Motor neuron (in vitro differentiated cells): Measurements from ENCODE around the gene NPR3. TPM values are rescaled to one million over a fixed set of nuclear protein-coding genes. Genes with fewer than 3 reads are reported as not detected.

Source experiments
- ATAC-seq, 8 experiments: fragments of 200-7000 bp; cut with Tn5 transposase; replicated peaks in 6 of 8; 2 replicates each; pipeline ENCODE4 v1.8.0; 2021; ENCODE audit warnings: mild to moderate bottlenecking in 8 of 8, moderate library complexity in 8 of 8
- H3K27ac ChIP-seq, 2 donors: fragments of 250-450 bp; sonication (Bioruptor Pico); 2 replicates each; pipeline ENCODE4 v1.9.0; 2021; ENCODE audit warnings: antibody characterized with exemption in 2 of 2, mild to moderate bottlenecking in 2 of 2, moderate library complexity in 1 of 2
- H3K4me1 ChIP-seq, 2 donors: fragments of 250-450 bp; sonication (Bioruptor Pico); replicated peaks in 1 of 2; 2 replicates each; pipeline ENCODE4 v1.6.1; 2021; ENCODE audit warnings: antibody characterized with exemption in 2 of 2, mild to moderate bottlenecking in 2 of 2, moderate library complexity in 1 of 2
- H3K4me3 ChIP-seq, 5 donors: fragments of 250-450 bp; sonication (Bioruptor Pico); 2 replicates each; pipeline ENCODE4 v1.9.0; 2021; ENCODE audit warnings: antibody characterized with exemption in 5 of 5, mild to moderate bottlenecking in 5 of 5, moderate library complexity in 4 of 5
- WGBS, 10 experiments: fragments of 450-650 bp; shearing (Covaris generic); methylation state at CpG; one replicate each; pipeline ENCODE4 v1.0.0; 2022; 5-methylcytosine and 5-hydroxymethylcytosine counted together
- in situ Hi-C, 9 experiments: fragments of 400-800 bp; cut with MboI; loops; one replicate each; pipeline ENCODE4 v1.15.0; 2021; ENCODE audit warnings: low sequenced_read_pairs in 9 of 9, low pct_unique_long_range_greater_than_20kb in 2 of 9; ENCODE audit not compliant: unreplicated experiment in 9 of 9
- total RNA-seq, 8 experiments: library from RNA; unstranded; fragments of 300-600 nt; gene quantifications; 2 replicates each; pipeline versions ENCODE4 v1.2.3 to v1.2.4, GENCODE V29; 2022

The NPR3 gene
- total RNA-seq, 8 experiments from 2014 or later, result 0.22 to 9.1 (median 0.76) TPM

DNA sequence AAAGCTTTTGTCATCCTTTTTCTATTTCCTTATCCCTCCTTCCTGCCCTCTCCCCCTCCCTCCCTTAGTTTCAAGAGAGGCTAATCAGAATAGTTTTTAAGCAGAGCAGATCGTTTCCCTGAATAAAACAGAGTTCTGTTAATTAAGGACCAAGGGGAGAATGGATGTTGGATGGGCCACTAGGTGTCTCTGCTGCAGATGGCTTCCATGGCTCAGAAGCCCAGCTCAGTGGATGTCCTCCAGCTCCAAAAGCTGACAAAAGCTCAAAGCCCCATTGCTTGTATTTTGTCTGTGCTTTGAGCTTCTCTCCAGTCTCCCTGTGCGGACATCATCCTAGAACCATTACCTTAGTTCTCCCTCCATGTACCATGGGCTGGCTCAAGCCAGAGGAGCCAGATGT, 21.0 kb upstream of the NPR3 start:
- in situ Hi-C loops, result no loop called here
- Histone ChIP-seq H3K27ac (no peak overlapping the region), H3K4me1 (no peaks in the 10 kb centered on the region), H3K4me3 (no peak overlapping the region)
- ATAC-seq, result peak in 1 of 8 experiments; percentile 49
- WGBS, 10 experiments, result 0 to 67% (median 52%) methylated on average over 1 to 2 of the region's 2 CpGs; no CpG with 5 or more reads in 5 of the 10 experiments

DNA sequence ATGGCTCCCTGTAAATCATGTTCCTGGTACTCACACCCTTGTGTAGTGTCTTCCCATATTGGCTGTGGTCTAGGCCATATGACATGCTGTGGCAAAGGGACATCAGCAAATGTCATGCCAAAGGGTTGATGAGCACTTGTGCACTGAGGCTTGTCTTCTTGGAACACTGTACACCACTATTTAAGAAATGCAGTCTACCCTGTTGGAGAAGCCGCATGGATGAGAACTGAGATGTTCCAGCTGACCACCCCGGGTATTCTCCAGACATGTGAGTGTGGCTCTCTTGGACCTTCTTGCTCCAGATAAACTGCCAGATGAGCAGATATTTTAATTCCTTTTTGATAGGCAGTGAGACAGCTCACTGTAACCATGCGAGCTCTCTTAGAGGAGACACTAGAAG, 20.5 kb upstream of the NPR3 start:
- 53 to 100% (median 85%) methylated on average over 1 to 3 of the region's 3 CpGs; no CpG with 5 or more reads in 2 of the 10 experiments for WGBS, 10 experiments
- H3K27ac ChIP-seq, result no peak overlapping the region
- no peak overlapping the region for H3K4me3 ChIP-seq
- no peaks in the 10 kb centered on the region for H3K4me1 ChIP-seq
- ATAC-seq, result no peak
- in situ Hi-C loops, result no loop called here

DNA sequence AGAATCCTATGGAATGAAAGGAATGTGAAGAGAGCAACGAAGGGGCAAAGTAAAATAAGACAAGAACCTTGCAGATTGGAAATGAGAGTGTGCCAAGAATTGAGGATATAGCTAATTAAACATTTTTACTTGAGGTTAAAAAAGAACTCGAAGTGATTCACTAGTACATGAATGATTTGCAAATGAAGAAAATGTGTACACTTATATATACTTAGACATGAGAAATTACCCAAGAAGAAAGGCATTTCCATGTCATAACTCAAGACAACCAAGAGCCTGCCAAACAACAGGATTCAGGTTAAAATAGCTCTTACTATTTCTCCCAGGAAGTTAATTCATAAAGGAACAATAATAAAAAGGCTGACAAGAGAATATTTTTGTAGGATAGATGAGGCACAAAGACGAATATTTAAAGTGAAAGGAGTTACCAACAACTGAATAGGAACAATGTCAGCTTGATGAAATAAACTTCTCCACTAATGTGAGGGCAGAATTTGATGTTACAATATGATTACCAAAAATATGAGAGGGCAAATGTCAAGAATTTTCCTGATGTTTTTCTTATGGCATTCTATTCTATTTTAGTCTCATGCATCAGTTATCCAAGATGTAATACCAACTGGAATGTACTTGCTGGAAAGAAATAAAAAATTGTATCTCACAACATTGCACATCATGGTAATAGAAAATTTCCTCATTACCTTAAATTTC, 18.9 kb upstream of the NPR3 start:
- in situ Hi-C loops, result no loop called here
- 0 to 73% (median 45%) methylated on average over 2 to 3 of the region's 3 CpGs for WGBS, 10 experiments
- no peaks in the 10 kb centered on the region for H3K4me1 ChIP-seq
- ATAC-seq, result no peak
- H3K4me3 ChIP-seq, result no peak overlapping the region
- no peak overlapping the region for H3K27ac ChIP-seq

DNA sequence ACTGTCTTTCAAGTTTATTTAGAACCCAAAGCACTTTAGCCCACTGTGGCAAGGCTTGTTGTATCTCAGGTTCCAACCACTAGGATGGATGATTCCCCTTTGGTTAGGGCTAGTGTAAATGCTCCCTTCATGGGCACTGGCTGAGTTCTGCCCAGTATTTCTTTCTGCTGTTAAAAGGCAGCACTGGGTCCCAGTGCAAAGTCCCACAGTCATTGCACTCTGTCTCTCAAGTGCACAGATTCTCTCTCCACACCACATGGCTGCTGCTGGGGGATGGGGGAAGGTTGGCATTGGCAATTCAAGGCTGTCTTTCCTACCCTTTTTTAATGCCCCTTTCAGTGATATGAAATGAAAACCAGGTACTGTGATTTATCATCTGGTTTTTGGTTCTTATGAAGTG, 7.2 kb upstream of the NPR3 start:
- no peak overlapping the region for H3K27ac ChIP-seq
- ATAC-seq, result no peak
- H3K4me1 ChIP-seq, result no peaks in the 10 kb centered on the region
- in situ Hi-C loops, result loop anchor here in 3 of 9 experiments (25.0 kb wide), 3 partner anchors 458 to 708 kb away; no protein-coding TSS in a partner anchor
- H3K4me3 ChIP-seq, result no peak overlapping the region

DNA sequence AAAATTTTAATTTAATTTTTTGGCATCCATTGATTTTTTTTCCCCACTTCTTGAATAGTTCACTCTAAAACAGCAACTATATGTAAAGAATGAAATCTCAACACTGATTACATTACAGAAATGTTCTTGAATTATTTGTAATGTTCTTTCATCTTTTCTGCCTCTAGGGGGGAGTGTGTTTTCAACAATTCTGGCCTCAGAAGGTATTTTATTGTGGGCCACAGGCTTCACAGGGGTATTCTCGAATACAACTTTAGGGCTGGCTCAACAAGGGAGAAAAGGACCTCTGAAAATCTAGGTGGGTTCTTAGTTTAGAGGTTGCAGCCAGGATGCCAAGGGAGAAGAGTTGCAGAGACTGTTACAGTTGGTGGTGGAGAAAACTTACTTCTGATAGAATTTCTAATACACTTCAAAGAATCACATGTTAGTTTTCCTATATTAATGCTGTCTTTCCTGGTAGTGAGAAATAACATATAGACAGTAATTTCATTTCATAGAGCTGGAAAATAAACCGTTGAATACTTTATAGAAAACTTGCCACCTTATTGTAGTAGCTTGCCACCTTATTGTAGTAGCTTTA, 3.6 kb upstream of the NPR3 start:
- in situ Hi-C loops, result loop anchor here in 3 of 9 experiments (25.0 kb wide), 3 partner anchors 455 to 705 kb away; no protein-coding TSS in a partner anchor
- no peak overlapping the region for H3K27ac ChIP-seq

DNA sequence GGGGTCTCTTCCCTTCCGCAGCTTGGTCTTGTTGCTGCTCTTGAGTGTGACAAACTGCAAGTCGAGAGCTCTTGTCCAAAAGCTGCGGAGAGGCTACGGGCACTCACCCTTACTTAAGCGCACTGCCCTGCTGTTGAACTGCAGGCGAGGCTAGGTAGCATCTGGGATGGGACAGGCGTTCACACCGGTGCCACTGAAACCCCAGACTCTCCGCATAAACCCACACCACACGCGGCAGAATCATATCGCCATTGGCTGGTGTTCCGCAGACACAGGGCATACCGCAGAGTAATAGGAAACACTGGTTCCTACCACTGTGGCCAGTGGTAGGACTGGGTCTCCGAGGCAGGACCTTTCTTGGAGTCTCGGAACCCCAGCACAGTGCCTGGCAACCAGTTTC, 2.2 kb upstream of the NPR3 start:
- no peak overlapping the region for H3K4me3 ChIP-seq
- no peak overlapping the region for H3K27ac ChIP-seq
- 19 to 100% (median 68%) methylated on average over 2 to 11 of the region's 16 CpGs; no CpG with 5 or more reads in 2 of the 10 experiments for WGBS, 10 experiments
- peaks cover 2 to 23% of the 10 kb centered on the region in 2 donors for H3K4me1 ChIP-seq
- no peak for ATAC-seq
- in situ Hi-C loops, result loop anchor here in 3 of 9 experiments (25.0 kb wide), 3 partner anchors 453 to 703 kb away; no protein-coding TSS in a partner anchor

More for the DNA sequence above, 3.6 kb upstream of the NPR3 start:
- H3K4me1 ChIP-seq, result peaks cover 0 to 10% of the 10 kb centered on the region in 2 donors
- no peak overlapping the region for H3K4me3 ChIP-seq
- ATAC-seq, result no peak
- WGBS, 10 experiments, result 0 to 29% (median 8%) methylated on average over 1 to 2 of the region's 2 CpGs

DNA sequence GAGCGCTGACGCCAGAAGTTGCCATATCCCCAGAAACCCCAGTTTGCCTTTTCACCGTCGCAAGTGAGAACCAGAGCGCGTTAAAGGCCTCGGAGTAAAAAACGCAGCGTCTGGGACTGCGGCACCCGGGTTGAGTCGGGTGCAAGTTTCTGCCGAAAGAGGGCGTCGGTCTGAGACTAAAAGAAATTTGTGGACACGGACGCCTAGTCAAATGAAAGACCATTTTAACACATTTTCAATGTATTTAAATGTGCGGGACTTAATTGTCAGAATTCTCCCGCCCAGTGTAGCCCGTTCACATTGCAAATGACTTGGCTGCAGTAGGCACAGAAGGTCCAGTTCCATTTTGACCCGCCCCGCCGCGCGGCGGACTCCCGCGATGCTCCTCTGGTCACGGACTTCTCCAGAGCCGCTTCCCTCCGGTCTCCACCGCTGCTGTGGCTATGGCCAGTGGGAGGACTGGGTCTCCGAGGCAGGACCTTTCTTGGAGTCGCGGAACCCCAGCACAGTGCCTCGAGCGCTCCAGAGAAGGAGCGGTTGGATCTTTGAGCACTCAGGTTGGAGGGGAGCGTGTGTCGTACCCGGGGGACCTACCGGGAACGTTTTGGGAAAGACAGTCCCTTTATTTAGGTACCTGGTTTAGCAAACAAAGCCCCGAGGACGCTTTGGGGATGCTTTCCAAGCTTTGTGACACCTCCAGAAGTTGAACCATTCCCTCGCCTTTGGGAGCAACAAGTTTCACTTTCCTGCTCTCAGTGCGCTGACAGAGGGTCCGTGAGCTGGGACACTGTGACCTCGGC, 1.2 kb upstream of the NPR3 start:
- WGBS, 10 experiments, result 0 to 8% (median 0%) methylated on average over 2 to 18 of the region's 49 CpGs; no CpG with 5 or more reads in 3 of the 10 experiments
- in situ Hi-C loops, result loop anchor here in 3 of 9 experiments (25.0 kb wide), 3 partner anchors 452 to 702 kb away; no protein-coding TSS in a partner anchor
- ATAC-seq, result peak; percentile 77 to 84 (median 81)

DNA sequence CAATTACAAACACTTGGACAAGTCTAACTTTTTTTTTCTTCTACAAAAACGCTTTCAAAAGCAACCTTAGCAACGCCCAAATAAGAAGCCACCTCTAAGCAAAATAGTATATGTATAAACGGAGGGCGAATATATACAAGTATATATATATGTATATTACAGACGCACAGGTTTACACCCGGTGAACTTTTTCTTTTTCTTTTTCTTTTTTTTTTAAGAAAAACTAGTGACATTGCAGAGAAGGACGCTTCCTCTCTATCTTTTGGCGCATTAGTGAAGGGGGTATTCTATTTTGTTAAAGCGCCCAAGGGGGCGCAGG, 200 bp downstream of the NPR3 start:
- peaks cover 2 to 23% of the 10 kb centered on the region in 2 donors for H3K4me1 ChIP-seq
- ATAC-seq, result no peak
- 0 to 3% (median 0%) methylated on average over 1 to 9 of the region's 10 CpGs for WGBS, 10 experiments
- no peak overlapping the region for H3K27ac ChIP-seq
- H3K4me3 ChIP-seq, result peak overlapping the region in 4 of 5 donors; percentile 36 to 48 (median 43)
- in situ Hi-C loops, result loop anchor here in 3 of 9 experiments (25.0 kb wide), 3 partner anchors 451 to 701 kb away; no protein-coding TSS in a partner anchor

More for the DNA sequence above, 1.2 kb upstream of the NPR3 start:
- Histone ChIP-seq H3K27ac (no peak overlapping the region), H3K4me3 (peak overlapping the region; percentile 35 to 48 (median 42)), H3K4me1 (peaks cover 2 to 23% of the 10 kb centered on the region in 2 donors)

DNA sequence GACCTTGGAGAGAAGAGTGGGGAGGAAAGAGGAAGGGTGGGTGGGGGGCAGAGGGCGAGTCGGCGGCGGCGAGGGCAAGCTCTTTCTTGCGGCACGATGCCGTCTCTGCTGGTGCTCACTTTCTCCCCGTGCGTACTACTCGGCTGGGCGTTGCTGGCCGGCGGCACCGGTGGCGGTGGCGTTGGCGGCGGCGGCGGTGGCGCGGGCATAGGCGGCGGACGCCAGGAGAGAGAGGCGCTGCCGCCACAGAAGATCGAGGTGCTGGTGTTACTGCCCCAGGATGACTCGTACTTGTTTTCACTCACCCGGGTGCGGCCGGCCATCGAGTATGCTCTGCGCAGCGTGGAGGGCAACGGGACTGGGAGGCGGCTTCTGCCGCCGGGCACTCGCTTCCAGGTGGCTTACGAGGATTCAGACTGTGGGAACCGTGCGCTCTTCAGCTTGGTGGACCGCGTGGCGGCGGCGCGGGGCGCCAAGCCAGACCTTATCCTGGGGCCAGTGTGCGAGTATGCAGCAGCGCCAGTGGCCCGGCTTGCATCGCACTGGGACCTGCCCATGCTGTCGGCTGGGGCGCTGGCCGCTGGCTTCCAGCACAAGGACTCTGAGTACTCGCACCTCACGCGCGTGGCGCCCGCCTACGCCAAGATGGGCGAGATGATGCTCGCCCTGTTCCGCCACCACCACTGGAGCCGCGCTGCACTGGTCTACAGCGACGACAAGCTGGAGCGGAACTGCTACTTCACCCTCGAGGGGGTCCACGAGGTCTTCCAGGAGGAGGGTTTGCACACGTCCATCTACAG, 760 bp downstream of the NPR3 start:
- Histone ChIP-seq H3K4me3 (peak overlapping the region; percentile 12 to 48 (median 42)), H3K27ac (no peak overlapping the region), H3K4me1 (peaks cover 2 to 23% of the 10 kb centered on the region in 2 donors)
- WGBS, 10 experiments, result 0 to 1% methylated on average over 15 to 22 of the region's 76 CpGs; no CpG with 5 or more reads in 8 of the 10 experiments
- in situ Hi-C loops, result loop anchor here in 3 of 9 experiments (25.0 kb wide), 3 partner anchors 450 to 700 kb away; no protein-coding TSS in a partner anchor
- ATAC-seq, result peak in 7 of 8 experiments; percentile 10 to 30 (median 21)

DNA sequence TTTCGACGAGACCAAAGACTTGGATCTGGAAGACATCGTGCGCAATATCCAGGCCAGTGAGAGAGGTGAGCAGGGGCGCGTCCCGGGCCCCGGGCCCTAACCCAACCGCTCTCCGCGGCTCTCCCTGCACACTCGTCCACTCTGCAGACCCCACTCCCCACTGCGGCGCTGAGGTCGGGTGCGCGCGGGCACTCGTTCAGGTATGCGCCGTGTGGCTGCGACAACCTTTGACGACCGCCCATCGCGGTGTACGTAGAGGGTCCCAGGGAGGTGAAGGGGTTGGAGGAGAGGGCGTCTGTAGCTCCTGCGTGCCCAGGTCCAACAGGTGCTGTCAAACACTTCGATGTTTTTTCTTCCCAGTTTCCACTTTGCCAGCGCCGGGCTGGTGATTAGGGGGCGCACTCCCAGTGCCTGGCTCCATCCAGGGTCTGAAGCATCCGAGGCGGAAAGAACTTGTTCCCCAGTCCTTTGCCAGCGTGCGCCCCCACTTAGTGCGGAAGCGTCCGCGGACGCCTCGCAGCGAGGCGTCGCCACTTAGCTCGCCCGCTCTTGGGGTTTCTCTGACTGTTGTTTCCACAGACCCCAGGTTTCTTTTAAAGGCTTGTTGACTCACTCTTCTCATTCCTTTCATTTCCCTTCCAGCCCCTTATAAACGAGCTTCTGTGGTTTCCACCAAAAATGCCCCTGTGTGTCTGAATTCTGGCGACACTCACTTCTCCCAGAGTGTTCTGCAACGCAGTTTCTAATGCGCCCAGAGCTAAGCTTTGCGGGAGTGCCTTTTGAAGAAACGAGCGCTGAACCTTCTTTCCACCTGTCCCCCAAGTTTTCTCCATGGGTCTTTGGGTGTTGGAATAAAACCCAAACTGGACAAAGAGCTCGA, 1.6 kb downstream of the NPR3 start:
- H3K4me1 ChIP-seq, result peaks cover 2 to 23% of the 10 kb centered on the region in 2 donors
- 0 to 20% (median 7%) methylated on average over 2 to 37 of the region's 56 CpGs; no CpG with 5 or more reads in 2 of the 10 experiments for WGBS, 10 experiments
- in situ Hi-C loops, result loop anchor here in 3 of 9 experiments (25.0 kb wide), 3 partner anchors 450 to 700 kb away; no protein-coding TSS in a partner anchor
- H3K4me3 ChIP-seq, result peak overlapping the region in 3 of 5 donors; percentile 12 to 48 (median 44)
- no peak overlapping the region for H3K27ac ChIP-seq
- no peak for ATAC-seq

DNA sequence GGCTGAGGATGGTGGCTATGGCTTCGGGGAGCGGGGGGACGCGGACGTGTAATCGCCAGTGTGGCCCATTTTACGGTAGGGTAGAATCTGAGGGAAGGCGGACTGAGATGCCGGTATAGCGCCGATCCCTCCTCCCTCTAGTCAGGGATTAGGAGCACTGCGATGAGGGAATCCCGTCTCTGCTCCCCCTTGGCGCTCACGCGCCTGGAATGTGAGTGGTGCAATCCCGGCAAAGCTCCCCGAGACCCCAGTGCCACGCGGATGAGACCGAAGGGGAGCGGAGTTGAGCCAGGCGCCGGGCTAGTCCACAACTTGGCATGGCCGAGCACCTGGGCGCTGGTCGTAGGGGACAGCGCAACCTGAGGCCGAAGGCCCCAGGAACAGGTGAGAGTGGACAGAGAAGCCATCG, 2.2 kb downstream of the NPR3 start:
- WGBS, 10 experiments, result 0 to 40% (median 11%) methylated on average over 1 to 9 of the region's 30 CpGs; no CpG with 5 or more reads in 2 of the 10 experiments
- H3K4me1 ChIP-seq, result peaks cover 2 to 23% of the 10 kb centered on the region in 2 donors
- peak overlapping the region in 3 of 5 donors; percentile 9 to 12 (median 11) for H3K4me3 ChIP-seq
- in situ Hi-C loops, result loop anchor here in 3 of 9 experiments (25.0 kb wide), 3 partner anchors 449 to 699 kb away; no protein-coding TSS in a partner anchor
- H3K27ac ChIP-seq, result no peak overlapping the region
- ATAC-seq, result no peak
